ENCODE measurements around the gene MTSS2. TPM values are rescaled to one million over a fixed set of nuclear protein-coding genes. Genes with fewer than 3 reads are reported as not detected.

Gene MTSS2
- total RNA-seq, 1 donor from 2014 or later: 92.2 TPM

GRCh38 chr16:70715860-70716357 lies 30.1 kb upstream of the MTSS2 start:
- Mint-ChIP-seq H3K9me3 (no peaks in the 10 kb centered on the region), H3K4me1 (ENCODE audit: unreplicated experiment) (peaks cover 44% of the 10 kb centered on the region), H3K36me3 (peaks cover 23% of the 10 kb centered on the region), H3K27ac (peak overlapping the region; percentile 31), H3K4me3 (no peak overlapping the region), H3K27me3 (no peaks in the 10 kb centered on the region)
- DNase-seq (ENCODE audit: extremely low spot score, unreplicated experiment): no peak
- no peak for TF ChIP-seq CTCF (conservative IDR thresholded peaks at IDR 0.05)

- peaks cover 16% of the 10 kb centered on the region for H3K36me3 Mint-ChIP-seq
- peaks cover 41% of the 10 kb centered on the region for H3K4me1 Mint-ChIP-seq (ENCODE audit: unreplicated experiment)
- no peaks in the 10 kb centered on the region for H3K9me3 Mint-ChIP-seq
- H3K27me3 Mint-ChIP-seq: no peaks in the 10 kb centered on the region
- no peak for DNase-seq (ENCODE audit: extremely low spot score, unreplicated experiment)
- H3K4me3 Mint-ChIP-seq: no peak overlapping the region
- H3K27ac Mint-ChIP-seq: peak overlapping the region; percentile 31
- TF ChIP-seq CTCF (conservative IDR thresholded peaks at IDR 0.05): no peak
Measured at GRCh38 chr16:70715055-70715858, 29.4 kb upstream of the MTSS2 start.

- Mint-ChIP-seq H3K27me3 (no peaks in the 10 kb centered on the region), H3K4me1 (ENCODE audit: unreplicated experiment) (peaks cover 39% of the 10 kb centered on the region), H3K27ac (peak overlapping the region; percentile 48), H3K9me3 (no peaks in the 10 kb centered on the region), H3K36me3 (peaks cover 10% of the 10 kb centered on the region), H3K4me3 (no peak overlapping the region)
- TF ChIP-seq CTCF (conservative IDR thresholded peaks at IDR 0.05): no peak
- no peak for DNase-seq (ENCODE audit: extremely low spot score, unreplicated experiment)
Measured at GRCh38 chr16:70714581-70715054, 28.8 kb upstream of the MTSS2 start.

GRCh38 chr16:70713824-70714223 lies 28.0 kb upstream of the MTSS2 start:
- no peak for DNase-seq (ENCODE audit: extremely low spot score, unreplicated experiment)
- peak overlapping the region; percentile 48 for H3K27ac Mint-ChIP-seq
- peaks cover 4% of the 10 kb centered on the region for H3K36me3 Mint-ChIP-seq
- no peaks in the 10 kb centered on the region for H3K27me3 Mint-ChIP-seq
- H3K4me1 Mint-ChIP-seq (ENCODE audit: unreplicated experiment): peaks cover 39% of the 10 kb centered on the region
- H3K4me3 Mint-ChIP-seq: no peak overlapping the region
- TF ChIP-seq CTCF (conservative IDR thresholded peaks at IDR 0.05): no peak
- H3K9me3 Mint-ChIP-seq: no peaks in the 10 kb centered on the region

- H3K4me3 Mint-ChIP-seq: no peak overlapping the region
- no peak for DNase-seq (ENCODE audit: extremely low spot score, unreplicated experiment)
- H3K27ac Mint-ChIP-seq: no peak overlapping the region
- H3K4me1 Mint-ChIP-seq (ENCODE audit: unreplicated experiment): peaks cover 39% of the 10 kb centered on the region
- H3K9me3 Mint-ChIP-seq: no peaks in the 10 kb centered on the region
- peaks cover 4% of the 10 kb centered on the region for H3K36me3 Mint-ChIP-seq
- TF ChIP-seq CTCF (conservative IDR thresholded peaks at IDR 0.05): no peak
- H3K27me3 Mint-ChIP-seq: no peaks in the 10 kb centered on the region
Measured at GRCh38 chr16:70713342-70713741, 27.5 kb upstream of the MTSS2 start.
